Eye (tissue), 1 donor: Measurements from ENCODE around the gene SLC17A9.

Experiments used
- DNase-seq: peaks from one replicate; pipeline ENCODE4 v3.0.0-alpha.2; 2015

SLC17A9 gene

DNA sequence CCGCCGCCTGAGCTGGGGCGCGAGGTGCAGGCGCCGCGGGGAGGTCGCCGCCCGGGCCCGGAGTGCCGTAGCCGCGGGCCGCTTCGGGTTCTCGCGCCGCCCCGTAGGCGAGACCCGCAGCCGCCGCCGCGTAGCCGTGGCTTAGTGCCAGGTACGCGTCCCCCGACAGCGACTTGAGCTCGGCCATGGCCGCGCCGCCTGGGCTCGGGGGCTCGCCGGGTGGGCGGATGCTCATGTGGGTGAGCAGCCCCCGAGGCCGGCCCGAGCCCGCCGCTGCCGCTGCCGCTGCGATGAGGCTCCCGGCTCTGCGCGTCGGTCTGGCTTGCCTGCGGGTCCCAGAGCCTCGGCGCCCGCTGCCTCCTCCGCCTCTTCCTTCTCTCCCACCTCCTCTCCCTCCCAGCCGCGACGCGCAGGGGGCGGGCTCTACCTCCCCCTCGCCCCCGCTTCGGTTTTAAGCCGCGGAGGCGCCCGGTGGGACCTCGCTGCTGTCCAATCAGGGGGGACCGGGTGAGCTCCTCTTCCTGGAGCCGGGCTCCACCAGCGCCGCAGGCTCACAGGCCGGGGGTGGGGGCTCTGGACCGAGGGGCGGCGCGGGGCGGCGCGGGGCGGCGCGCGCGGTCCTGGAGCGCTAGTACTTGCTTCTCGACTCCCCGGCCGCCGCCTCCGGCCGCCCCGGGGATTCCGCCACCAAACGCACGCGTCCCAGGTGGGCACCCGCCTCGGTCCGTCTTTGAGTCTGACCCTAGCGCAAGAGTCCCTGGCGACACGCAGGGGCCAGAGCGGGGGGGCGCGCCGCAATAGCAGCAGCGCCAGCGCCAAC, 54.2 kb downstream of the SLC17A9 start, which contains the start of gene BHLHE23:
Gene BHLHE23, minus strand, starts transcription at position 425 of the 820 bp plus-strand sequence. Its CDS starts 190 bp downstream, at position 235.
- DNase-seq, result peak; percentile 89

- DNase-seq, result peak; percentile 57
Observed at GRCh38 chr20:63007360-63007645, 54.8 kb downstream of the SLC17A9 start.

- peak; percentile 44 for DNase-seq
Observed at GRCh38 chr20:63007646-63008488, 55.4 kb downstream of the SLC17A9 start.

DNA sequence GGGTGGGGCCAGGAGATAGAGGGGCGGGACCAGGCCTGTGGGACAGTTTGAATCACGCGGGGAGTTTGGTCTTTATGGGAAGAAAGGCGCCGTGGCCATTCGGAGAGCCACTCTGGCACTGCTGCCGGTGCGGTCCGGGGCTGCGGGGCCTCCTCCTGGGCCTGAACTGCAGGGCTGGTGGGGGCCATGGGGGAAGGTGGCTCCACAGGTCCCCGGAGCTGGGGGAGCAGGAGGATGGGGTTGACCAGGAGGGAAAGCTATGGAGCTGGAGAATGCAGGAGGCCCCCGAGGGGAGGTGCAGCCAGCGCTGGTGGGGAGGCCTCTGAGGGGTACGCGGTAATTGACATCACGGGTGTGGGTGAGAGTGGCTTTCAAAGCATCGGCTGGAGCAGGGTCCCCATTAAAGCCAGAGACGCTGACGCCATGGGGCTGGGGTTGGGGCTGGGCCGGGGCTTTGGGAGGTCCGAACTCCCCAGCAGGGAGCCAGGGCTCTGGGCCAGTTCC, 56.1 kb downstream of the SLC17A9 start:
- DNase-seq, result no peak

DNA sequence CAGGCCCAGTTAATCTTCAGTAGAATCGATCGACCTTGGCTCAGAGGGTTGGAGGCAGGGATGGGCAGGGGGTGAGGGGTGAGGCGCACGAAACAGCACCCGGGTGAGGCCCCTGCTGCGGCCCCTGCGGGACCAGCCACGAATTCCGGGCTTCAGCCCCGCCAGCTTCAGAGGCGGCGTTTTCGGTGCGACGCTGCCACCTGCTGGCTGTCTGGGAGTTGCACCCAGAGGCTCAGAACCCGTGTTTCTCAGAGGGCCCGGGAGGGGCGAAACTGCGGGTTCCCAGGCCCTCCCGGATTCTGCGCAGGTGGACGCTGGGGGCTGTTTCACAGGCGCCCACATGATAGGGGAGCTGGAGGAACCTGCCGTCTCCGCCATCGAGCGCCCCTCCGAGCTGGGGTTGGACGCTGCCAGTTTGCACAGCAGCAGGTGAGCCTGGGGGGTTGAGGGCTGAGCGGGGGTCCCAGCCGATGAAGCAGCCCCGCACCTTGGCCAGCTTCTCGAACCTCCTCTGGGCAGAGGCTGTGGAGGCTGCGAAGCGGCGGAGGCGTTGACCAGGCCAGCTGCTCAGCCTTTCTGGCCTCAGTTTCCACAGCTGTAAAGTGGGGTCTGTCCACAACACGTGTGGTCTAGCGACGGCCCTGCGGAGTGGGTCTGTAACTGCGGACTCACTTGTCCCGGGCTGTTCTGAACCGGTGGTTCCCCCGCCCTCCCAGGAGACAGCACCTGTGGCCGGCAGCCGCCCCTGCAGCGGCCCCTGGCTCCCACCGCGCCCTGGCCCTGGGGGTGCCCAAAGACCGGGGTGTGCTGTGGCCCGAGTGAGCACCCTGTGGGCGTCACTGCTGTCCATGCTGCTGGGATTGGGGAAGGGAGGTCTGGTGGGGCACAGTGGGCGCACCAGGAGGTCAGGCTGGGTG, 56.8 kb downstream of the SLC17A9 start:
- DNase-seq, result peak; percentile 93

DNA sequence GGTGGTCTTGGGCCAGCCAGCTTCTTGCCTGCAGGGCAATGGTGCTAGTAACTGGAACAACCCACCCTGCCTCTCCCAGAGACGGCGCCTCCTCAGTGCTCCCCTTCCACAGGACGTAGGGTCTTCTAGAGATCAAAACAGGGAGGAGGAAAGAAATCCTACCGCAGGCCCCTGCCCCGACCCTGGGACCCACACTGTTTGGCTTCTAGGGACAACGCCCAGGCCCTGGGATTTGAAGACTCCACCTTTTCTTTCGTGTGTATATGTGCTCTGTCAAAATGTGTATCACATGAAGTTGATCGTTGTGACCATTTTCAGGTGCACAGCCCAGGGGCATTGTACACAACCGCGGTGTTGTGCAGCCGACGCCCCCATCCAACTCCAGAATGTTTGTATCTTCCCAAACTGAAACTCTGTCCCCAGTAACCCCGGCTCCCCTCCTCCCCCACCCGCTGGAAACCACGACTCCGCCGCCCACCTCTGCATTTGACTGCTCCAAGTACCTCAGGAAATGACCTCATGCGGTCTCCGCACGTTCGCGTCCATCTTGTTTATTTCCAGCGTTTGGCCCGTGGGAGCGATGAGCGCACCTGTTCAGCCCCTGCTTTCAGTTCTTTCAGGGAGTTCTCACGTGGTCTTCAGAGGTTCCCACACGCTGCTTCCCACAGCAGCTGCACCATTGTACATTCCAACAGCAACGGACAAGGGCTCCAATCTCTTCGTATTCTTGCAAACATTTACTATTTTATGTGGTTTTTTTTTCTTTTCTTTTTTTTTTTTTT, 57.7 kb downstream of the SLC17A9 start:
- DNase-seq, result no peak

- peak; percentile 82 for DNase-seq
Observed at GRCh38 chr20:63011798-63012197, 59.3 kb downstream of the SLC17A9 start.

GRCh38 chr20:63013207-63013606, 60.7 kb downstream of the SLC17A9 start:
- no peak for DNase-seq

DNA sequence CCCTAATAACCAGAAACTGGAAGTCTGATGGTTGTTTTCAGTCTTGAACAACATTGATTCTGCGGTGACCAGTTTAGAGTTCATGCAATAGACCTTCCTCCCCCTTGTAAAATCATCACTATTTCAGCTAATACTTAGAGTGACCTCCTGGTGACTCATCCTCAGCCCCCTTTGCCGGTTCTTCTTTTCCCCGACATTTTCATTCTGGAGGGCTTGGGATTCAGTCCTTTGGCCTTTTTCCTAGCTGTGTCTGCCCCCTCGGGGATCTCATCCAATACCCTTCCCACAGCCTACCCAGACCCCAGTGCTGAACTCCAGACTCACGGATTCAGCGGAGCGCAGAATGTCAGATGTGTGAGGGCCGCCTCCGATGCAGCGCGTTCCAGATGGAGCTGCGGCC, 61.8 kb downstream of the SLC17A9 start:
- DNase-seq, result no peak

GRCh38 chr20:63014710-63015109, 62.2 kb downstream of the SLC17A9 start:
- peak; percentile 93 for DNase-seq

DNA sequence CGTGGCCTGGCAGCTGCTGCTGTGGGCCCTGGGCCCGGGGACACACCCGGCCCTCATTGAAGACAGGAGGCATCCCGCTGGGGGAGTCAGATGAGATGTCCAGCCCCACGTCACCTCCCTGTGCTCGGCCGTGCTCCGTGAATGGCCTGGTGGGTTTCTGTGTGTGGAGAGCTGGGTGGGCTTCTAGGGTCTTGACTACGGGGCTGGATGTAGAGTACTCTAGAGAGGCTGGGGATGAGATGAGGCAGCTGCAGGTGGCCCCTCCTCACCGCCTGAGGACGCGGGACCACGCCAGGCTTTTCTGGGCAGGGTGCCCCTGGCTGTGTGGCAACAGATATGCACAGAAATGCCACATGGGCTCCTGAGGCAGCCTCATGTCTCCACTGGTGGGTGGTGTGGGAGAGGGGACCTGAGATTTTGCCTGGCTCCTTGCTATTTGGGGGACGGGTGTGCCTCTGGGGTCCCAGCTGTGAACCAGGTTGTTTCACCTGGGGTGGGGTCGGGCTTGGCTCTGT, 62.7 kb downstream of the SLC17A9 start:
- no peak for DNase-seq

DNA sequence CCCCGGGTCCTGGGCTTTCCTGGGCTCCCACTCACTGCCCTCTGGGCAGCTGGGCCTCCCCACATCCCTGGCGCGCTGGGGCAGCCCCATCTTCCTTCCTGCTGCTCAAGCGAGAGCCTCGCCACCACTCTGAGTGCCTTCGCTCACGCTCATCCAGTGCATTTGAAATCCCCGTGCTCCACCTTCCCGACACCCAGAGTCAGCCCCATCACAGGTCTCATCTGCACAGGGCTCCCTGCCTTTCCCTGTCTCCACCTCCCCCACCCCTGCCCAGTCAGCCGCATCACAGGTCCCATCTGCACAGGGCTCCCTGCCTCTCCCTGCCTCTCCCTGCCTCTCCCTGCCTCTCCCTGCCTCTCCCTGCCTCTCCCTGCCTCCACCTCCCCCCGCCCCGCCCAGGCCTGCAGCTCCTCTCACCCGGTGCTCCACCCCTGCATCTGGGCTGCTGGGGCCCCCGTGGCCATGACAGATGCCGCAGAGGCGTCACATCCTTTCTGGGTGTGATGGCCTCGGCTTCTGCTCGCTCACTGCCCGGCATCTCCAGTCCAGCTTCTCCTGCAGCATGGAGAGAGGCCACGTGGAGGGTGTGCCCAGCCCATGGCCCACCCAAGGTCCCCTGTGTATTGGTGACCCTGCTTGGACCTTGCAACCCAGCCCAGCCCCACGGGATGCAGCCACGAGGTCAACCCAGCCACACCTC, 63.3 kb downstream of the SLC17A9 start:
- no peak for DNase-seq

DNA sequence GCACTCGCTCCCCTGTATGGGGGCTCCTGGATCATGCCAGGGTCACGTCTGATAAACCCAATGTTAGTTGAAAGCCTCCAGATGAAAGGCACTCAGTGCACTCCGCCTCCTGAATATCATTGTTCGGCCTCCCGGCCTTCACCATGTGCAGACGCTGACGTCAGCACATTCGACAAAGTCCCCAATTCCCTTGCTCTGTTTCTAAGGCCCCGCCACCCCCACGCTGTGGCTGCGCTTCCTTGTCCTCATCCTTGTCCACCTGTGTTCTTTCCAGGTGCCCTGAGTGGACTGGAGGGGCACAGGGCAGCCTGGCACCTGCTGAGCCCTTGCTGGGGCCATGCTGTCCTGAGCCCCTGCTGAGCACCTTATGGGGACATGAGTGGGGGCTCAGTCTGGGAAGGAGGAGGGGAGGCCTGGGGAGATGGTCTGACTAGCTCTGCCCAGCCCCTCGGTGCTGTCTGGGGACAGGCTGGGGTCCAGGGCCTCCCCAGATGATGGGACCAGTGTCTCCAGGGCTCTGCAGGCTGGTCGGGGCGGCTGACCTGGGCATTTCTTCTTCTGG, 64.1 kb downstream of the SLC17A9 start:
- no peak for DNase-seq

DNA sequence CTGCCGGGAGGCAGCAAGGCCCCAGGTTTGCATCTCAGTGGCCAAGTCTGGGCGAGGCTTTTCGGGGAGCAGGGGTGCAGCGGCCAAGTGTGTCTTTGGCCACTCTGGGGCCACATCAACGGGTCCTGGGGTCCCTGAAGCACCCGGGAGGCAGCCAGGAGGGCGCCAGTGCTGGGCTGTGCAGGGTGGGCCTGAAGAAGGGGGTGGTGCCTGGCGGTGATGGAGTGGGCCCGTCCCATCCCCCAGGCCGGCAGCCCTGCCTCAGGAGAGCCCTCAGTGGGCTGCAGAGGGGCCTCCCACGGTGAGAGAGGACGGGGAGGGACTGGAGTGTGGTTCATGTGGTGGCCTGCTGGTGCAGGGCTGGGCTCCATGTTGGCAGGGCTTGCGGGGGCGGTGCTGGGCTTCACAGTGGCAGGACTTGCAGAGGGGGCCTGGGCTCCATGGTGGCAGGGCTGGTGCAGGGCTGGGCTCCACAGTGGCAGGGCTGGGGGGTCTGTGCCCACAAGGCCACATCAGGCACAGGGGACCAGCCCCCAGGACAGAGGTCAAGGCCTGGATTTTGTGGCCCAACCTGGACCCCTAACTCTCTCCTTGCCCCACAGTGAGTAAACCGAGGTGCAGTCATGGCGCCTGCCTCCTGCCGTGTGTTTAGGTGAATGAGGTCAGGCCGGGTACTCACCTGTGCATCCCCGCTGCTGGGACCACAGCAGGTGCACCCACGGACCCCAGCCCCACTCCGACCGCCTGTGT, 64.7 kb downstream of the SLC17A9 start:
- no peak for DNase-seq

DNA sequence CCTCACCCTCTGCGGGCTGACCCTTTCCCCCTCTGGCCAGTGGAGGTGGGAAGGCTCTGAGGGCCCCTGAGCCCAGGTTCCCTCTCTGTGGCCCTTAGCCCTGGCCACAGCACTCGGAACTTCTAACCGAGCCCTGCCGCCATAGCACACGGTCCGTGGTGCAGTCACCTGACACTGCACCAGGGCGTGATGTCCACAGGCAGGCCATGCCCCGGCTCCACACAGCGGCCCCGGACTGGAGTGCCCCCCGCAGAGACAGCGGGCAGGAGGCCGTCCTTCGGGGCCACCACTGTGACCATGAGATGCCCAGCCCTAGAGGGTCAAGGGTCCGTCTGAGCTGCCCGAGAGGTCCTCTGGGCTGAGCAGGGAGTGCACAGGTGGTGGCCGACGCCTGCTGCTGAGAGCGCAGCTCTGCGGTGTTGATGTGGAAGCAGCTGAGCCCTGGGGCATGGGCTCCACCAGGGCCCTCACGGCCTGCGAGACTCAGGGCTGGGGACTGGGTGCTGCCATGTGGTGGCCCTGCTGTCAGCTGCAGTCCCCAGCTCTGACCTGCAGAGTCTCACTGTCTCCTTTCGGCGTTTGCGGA, 65.4 kb downstream of the SLC17A9 start:
- DNase-seq, result no peak
